Heart left ventricle (tissue), 13 donors: ENCODE results near the gene GLMP.

Experiments used
- CTCF ChIP-seq, 12 donors: fragments of 200-600 bp; sonication (generic) in 4 of 12; IDR thresholded peaks; one replicate each; pipeline versions ENCODE4 v1.5.0 to v1.8.0; 2018 to 2022; ENCODE audit warnings: antibody characterized with exemption in 12 of 12, mild to moderate bottlenecking in 5 of 12
- POLR2A ChIP-seq, 2 donors: fragments of 450-650 bp; IDR thresholded peaks; one replicate each; pipeline ENCODE4 v1.6.1; 2017; ENCODE audit warnings: antibody characterized with exemption in 2 of 2, mild to moderate bottlenecking in 2 of 2, moderate library complexity in 2 of 2
- donor health status: ischemic (EF 13 %, LVEDD 7.1; RV severe dilation, severe dysfunction).
- donor health status: DM: no; HTN: yes; CAD: no.
- donor health status: DM: no; HTN: no; CAD: no.
- donor health status: ischemic (EF 25% LVEDD 6.9; RV normal size, moderate dysfunction).
- donor health status: ischemic (EF 25% LVEDD 5.7; RV mildly dilated, moderate dysfunction).
- donor health status: ischemic (EF 35%, LVEDD 5.7; RV mildly dilated, moderate dysfunction).
- donor health status: nonischemic (EF 11% LVEDD 7.7; RV severe dilation, severe dysfunction).
- donor health status: DM: yes; HTN: yes; CAD: no.
- donor health status: PGD.
- donor health status: ischemic (EF 29% LVEDD 5.4; RV normal size, mild dysfunction).
- donor health status: nonischemic (EF 23%, LVEDD 6.1; RV moderate dilation, normal function).

DNA sequence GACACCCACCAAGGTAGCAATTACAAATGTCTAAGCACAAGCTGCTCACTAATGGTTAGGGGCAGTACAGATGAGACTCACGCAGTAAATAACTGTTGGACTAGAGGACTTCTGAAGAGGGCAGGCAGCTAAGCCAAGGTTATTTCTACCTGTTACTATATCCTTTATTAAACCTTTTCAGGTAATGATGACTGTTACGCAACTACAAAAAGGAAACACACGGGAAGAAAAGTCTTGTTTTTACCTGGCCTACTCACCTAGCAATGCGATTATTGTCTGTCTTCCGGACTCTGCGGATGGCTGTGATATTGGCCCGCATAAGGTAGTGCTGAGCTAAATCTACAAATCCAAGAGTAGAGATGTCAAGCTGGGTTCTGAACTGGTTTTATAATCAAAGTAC lies 21.4 kb upstream of the GLMP start:
- TF ChIP-seq POLR2A (IDR thresholded peaks at IDR 0.05): no peak
- no peak for TF ChIP-seq CTCF (IDR thresholded peaks at IDR 0.05)
